ENCODE results near the gene NCAPG2.

The NCAPG2 gene

DNA sequence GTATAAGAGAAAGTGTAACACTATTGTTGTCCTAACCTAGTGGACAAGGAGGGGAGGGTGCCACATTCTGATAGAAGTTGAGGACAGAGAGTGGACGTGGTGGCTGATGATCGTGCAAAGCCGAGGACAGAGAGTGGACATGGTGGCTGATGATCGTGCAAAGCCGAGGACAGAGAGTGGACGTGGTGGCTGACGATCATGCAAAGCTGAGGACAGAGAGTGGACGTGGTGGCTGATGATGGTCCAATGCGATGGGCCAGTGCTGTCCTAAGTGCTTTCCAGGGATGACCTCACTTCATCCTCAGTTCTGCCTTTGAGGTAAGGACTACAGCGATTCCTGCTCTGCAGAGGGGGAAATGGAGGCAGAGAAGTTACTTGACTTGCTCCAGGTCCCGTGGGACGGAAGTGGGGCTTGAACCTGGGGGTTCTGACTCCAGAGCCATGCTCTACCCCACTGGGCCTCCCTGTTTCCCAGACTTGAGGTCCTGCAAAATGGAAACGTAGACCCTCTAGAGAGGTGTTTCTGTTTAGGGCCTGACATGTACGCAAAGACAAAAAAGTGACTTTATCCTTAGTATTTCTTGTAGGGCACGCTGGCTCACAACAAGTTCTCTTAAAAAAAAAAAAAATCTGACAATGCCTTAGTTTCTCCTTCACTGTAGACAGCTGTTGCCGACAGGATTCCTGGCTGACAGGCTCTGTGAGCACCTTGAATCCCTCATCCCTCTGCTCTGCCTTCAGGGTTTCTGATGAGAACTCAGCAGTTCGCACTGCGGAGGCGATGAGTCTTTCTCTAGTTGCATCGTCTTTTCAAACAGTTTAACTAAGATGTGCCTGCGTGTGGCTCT lies 20.3 kb upstream of the NCAPG2 start:
- no peaks in the 10 kb centered on the region for H3K27me3 ChIP-seq (ENCODE audit: low read depth, low read length)
- no peak overlapping the region for H3K27ac ChIP-seq (ENCODE audit: low read length)
- H3K4me1 ChIP-seq (ENCODE audit: control insufficient read depth in 1 of 2, insufficient read depth in 2 of 2, low read length in 2 of 2) = no peaks in the 10 kb centered on the region
- peaks cover under 1 to 4% of the 10 kb centered on the region in 2 donors for H3K36me3 ChIP-seq (ENCODE audit: control insufficient read depth in 1 of 2, insufficient read depth in 2 of 2, low read length in 2 of 2)
- H3K9me3 ChIP-seq (ENCODE audit: control insufficient read depth in 1 of 2, low read length in 2 of 2) = no peaks in the 10 kb centered on the region
- no peak overlapping the region for H3K4me3 ChIP-seq (ENCODE audit: low read depth in 1 of 2, low read length in 2 of 2)

DNA sequence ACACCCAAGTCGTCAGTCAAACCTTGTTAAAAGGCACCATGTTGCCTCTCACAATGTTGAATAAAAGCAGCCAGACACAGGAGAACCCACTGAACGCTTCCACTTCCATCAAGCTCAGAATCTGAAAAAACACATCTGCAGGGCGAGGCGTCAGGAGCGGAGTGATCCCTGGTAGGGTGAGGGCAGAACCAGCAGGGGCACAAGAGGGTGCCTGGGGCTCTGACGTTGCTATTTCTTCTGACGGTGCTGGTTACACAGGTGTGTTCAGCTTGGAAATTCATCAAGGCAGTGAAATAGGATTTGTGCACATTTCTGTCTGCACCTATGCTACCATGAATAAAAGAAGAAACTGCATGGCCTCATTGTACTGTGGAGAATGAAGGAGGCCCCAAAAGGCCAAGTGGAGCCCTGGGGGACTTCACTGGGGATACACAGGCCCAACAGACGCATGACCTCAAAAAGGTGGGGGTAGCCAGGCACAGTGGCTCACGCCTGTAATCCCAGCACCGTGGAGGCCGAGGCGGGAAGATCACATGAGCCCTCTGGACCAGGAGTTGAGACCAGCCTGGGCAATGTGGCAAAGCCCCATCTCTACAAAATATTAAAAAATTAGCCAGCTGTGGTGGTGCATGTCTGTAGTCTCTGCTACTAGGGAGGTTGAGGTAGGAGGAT lies 19.2 kb upstream of the NCAPG2 start:
- no peaks in the 10 kb centered on the region for H3K9me3 ChIP-seq (ENCODE audit: control insufficient read depth in 1 of 2, low read length in 2 of 2)
- no peak overlapping the region for H3K4me3 ChIP-seq (ENCODE audit: low read depth in 1 of 2, low read length in 2 of 2)
- no peak overlapping the region for H3K27ac ChIP-seq (ENCODE audit: low read length)
- H3K27me3 ChIP-seq (ENCODE audit: low read depth, low read length) = no peaks in the 10 kb centered on the region
- H3K4me1 ChIP-seq (ENCODE audit: control insufficient read depth in 1 of 2, insufficient read depth in 2 of 2, low read length in 2 of 2) = no peaks in the 10 kb centered on the region
- no peaks in the 10 kb centered on the region for H3K36me3 ChIP-seq (ENCODE audit: control insufficient read depth in 1 of 2, insufficient read depth in 2 of 2, low read length in 2 of 2)

DNA sequence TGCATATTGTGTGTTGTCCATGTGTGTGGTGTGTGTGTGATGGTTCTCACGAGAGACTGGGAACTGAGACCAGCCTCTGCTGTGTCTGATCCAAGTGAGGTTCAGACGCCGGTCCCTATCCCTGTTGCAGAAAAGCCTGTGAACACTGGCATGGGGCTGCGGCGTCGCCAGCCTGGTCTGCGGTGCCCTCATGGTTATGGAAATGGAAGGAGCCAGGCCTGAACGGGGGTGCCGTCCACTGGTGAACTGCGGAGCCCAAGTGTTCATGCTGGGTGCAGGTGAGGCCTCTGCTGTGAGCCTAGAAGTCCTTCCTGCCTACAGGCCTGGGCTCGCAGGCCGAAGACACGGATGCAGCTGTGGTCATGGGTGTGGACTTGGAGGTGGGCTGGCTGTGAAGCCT lies 18.7 kb upstream of the NCAPG2 start:
- Histone ChIP-seq H3K27ac (ENCODE audit: low read length) (no peak overlapping the region), H3K27me3 (ENCODE audit: low read depth, low read length) (no peaks in the 10 kb centered on the region), H3K4me3 (ENCODE audit: low read depth in 1 of 2, low read length in 2 of 2) (no peak overlapping the region), H3K9me3 (ENCODE audit: control insufficient read depth in 1 of 2, low read length in 2 of 2) (no peaks in the 10 kb centered on the region), H3K4me1 (ENCODE audit: control insufficient read depth in 1 of 2, insufficient read depth in 2 of 2, low read length in 2 of 2) (no peaks in the 10 kb centered on the region), H3K36me3 (ENCODE audit: control insufficient read depth in 1 of 2, insufficient read depth in 2 of 2, low read length in 2 of 2) (no peaks in the 10 kb centered on the region)

DNA sequence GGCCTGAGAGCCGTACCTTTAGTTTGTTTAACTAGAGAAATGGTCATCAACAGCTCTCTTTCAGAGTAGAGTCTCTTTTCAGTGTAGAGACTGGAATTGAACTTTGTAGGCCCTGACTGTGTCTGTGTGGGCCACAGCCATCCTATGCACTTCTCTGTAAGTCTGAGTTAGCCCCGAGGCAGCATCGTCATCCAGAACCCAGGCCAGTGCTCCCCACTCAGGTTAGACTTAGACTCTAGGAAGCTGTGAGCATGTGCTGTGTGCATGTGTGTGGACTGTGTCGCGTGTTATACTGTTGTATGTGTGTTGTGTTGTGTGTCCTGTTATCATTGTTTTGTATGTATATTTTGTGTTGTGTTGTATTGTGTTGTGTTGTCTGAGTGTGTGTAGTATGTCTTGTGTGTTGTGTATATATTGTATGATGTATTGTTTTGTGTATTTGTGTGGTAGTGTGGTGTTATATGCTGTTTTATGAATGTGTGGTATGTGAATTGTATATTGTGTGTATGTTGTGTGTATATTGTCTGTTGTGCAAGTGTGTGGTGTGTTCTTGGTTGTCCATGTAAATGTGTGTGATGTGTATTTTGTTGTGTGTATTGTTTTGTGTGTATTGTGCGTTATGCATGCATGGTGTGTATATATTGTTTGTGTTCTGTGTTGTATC lies 18.1 kb upstream of the NCAPG2 start:
- Histone ChIP-seq H3K27me3 (ENCODE audit: low read depth, low read length) (no peaks in the 10 kb centered on the region), H3K4me1 (ENCODE audit: control insufficient read depth in 1 of 2, insufficient read depth in 2 of 2, low read length in 2 of 2) (no peaks in the 10 kb centered on the region), H3K27ac (ENCODE audit: low read length) (no peak overlapping the region), H3K36me3 (ENCODE audit: control insufficient read depth in 1 of 2, insufficient read depth in 2 of 2, low read length in 2 of 2) (no peaks in the 10 kb centered on the region), H3K9me3 (ENCODE audit: control insufficient read depth in 1 of 2, low read length in 2 of 2) (no peaks in the 10 kb centered on the region), H3K4me3 (ENCODE audit: low read depth in 1 of 2, low read length in 2 of 2) (no peak overlapping the region)

DNA sequence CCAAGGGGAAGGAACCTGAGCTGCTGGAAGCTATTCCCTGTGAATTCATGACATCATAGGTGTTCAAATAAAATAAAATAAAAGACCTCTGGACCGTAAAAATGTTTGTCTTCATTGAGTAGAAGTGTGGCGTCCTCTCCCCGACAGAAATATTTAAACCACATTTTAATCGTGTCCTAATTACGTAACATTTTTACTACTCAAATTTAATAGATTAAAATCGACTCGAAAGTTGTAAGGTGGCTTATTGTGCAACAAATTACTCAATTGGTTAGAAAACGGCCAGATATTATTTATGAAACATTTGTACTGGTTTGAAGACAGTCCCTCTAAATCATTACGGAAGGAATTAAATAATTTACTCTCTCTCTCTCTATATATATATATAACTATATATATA lies 15.5 kb upstream of the NCAPG2 start:
- Histone ChIP-seq H3K4me3 (ENCODE audit: low read depth in 1 of 2, low read length in 2 of 2) (no peak overlapping the region), H3K27me3 (ENCODE audit: low read depth, low read length) (no peaks in the 10 kb centered on the region)

DNA sequence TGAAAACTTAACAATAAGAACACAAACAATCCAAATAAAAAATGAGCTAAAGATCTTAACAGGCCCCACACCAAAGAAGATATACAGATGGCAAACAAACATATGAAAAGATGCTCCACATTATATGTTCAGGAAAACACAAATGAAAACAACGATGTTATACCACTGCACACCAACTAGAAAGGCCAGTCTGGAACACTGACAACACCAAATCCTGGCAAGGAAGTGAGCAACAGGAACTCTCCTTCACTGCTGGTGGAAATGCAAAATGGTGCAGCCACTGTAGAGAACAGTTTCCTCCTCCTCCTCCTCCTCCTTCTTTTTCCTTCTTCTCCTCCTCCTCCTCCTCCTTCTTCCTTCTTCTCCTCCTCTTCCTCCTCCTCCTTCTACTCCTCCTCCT lies 12.2 kb upstream of the NCAPG2 start:
- Histone ChIP-seq H3K4me3 (ENCODE audit: low read depth in 1 of 2, low read length in 2 of 2) (no peak overlapping the region), H3K4me1 (ENCODE audit: control insufficient read depth in 1 of 2, insufficient read depth in 2 of 2, low read length in 2 of 2) (no peaks in the 10 kb centered on the region), H3K36me3 (ENCODE audit: control insufficient read depth in 1 of 2, insufficient read depth in 2 of 2, low read length in 2 of 2) (no peaks in the 10 kb centered on the region)

More for the DNA sequence above, 15.5 kb upstream of the NCAPG2 start:
- Histone ChIP-seq H3K36me3 (ENCODE audit: control insufficient read depth in 1 of 2, insufficient read depth in 2 of 2, low read length in 2 of 2) (no peaks in the 10 kb centered on the region), H3K9me3 (ENCODE audit: control insufficient read depth in 1 of 2, low read length in 2 of 2) (no peaks in the 10 kb centered on the region), H3K27ac (ENCODE audit: low read length) (no peak overlapping the region), H3K4me1 (ENCODE audit: control insufficient read depth in 1 of 2, insufficient read depth in 2 of 2, low read length in 2 of 2) (no peaks in the 10 kb centered on the region)

DNA sequence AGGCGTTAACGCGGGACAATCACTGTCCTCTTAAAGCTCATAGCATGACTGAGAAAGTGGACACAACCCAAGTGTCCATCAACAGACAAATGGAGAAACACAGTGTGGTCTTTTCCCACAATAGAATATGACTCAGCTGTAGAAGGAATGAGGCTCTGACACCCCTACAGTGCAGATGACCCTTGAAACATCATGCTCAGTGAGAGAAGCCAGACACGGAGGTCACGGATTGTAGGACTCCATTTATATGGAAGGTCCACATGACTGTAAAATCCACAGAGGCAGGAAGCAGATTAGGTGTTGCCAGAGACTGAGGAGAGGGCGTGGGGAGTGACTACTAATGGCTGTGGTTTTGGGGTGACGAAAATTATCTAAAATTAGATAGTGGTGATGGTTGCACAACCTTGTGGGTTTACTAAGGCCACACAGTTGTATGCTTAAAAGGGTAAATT lies 6.1 kb upstream of the NCAPG2 start:
- H3K4me3 ChIP-seq (ENCODE audit: low read depth in 1 of 2, low read length in 2 of 2) = no peak overlapping the region
- H3K4me1 ChIP-seq (ENCODE audit: control insufficient read depth in 1 of 2, insufficient read depth in 2 of 2, low read length in 2 of 2) = peaks cover 0 to 3% of the 10 kb centered on the region in 2 donors
- no peaks in the 10 kb centered on the region for H3K27me3 ChIP-seq (ENCODE audit: low read depth, low read length)
- no peaks in the 10 kb centered on the region for H3K9me3 ChIP-seq (ENCODE audit: control insufficient read depth in 1 of 2, low read length in 2 of 2)
- no peaks in the 10 kb centered on the region for H3K36me3 ChIP-seq (ENCODE audit: control insufficient read depth in 1 of 2, insufficient read depth in 2 of 2, low read length in 2 of 2)
- H3K27ac ChIP-seq (ENCODE audit: low read length) = no peak overlapping the region

More for the DNA sequence above, 12.2 kb upstream of the NCAPG2 start:
- Histone ChIP-seq H3K9me3 (ENCODE audit: control insufficient read depth in 1 of 2, low read length in 2 of 2) (no peaks in the 10 kb centered on the region), H3K27ac (ENCODE audit: low read length) (no peak overlapping the region), H3K27me3 (ENCODE audit: low read depth, low read length) (no peaks in the 10 kb centered on the region)

DNA sequence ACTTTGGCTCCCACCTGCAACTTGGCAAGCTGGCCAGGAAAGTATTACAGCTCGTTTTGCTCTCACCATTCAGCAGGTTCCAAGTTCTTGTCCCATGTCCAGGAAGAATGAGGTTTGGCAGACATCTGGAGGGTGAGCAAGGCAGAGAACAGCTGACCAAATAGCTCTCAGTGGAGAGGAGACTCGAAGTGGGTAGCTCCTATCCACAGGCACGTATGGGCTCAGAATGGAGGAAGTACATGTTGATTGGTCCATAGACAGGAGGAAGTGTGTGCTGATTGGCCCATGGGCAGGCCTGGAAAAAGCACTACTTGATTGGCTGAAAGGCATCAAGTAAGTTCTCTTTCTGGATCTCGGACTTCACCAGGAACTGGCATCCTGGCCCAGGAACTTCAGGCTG lies 3.0 kb upstream of the NCAPG2 start:
- H3K4me1 ChIP-seq (ENCODE audit: control insufficient read depth in 1 of 2, insufficient read depth in 2 of 2, low read length in 2 of 2) = peaks cover 7 to 12% of the 10 kb centered on the region in 2 donors
- no peak overlapping the region for H3K27ac ChIP-seq (ENCODE audit: low read length)
- no peak overlapping the region for H3K4me3 ChIP-seq (ENCODE audit: low read depth in 1 of 2, low read length in 2 of 2)
- H3K27me3 ChIP-seq (ENCODE audit: low read depth, low read length) = no peaks in the 10 kb centered on the region
- no peaks in the 10 kb centered on the region for H3K36me3 ChIP-seq (ENCODE audit: control insufficient read depth in 1 of 2, insufficient read depth in 2 of 2, low read length in 2 of 2)
- H3K9me3 ChIP-seq (ENCODE audit: control insufficient read depth in 1 of 2, low read length in 2 of 2) = no peaks in the 10 kb centered on the region

DNA sequence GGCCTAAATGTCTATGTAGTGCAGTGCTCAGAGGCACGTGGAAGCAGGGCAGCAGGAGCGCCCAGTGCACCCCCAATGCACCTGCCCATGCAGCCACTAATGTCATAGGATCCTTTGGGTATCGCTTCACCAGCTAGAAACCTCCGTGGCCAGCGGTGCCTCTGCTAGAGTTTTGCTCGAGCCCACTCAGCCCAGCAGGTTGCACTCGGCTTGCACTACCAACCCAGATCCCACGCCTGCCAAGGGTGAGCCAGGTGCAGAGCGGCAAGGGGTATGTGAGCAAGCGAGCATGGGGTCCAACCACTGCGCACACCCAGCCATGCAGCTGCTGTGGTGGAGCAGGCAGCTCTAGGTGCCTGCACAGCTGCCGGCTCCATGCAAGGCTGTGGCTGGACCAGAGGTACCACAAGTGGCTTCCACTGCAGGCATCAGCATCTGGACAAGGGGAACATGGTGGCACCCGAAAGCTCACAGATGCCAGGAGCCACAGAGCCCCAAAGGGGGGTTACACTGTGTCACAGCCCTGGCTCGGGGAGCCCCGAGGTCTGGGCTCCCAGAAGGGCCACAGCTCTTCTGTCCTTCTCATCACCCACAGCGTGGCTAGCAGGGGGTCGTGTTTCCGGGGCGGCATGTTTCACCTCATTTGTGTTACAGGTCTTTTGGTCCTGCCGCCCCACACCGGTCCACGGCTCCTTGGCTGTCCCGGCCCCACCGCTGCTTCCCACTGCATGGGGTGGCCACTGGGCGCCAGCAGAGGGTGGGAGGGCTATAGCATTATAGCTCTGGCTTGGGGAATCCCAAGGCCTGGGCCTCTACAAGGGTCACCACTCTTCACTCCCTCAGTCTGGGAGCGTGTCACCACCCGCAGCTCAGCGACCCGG lies 2.3 kb upstream of the NCAPG2 start:
- H3K27ac ChIP-seq (ENCODE audit: low read length) = no peak overlapping the region
- no peak overlapping the region for H3K4me3 ChIP-seq (ENCODE audit: low read depth in 1 of 2, low read length in 2 of 2)
- H3K36me3 ChIP-seq (ENCODE audit: control insufficient read depth in 1 of 2, insufficient read depth in 2 of 2, low read length in 2 of 2) = no peaks in the 10 kb centered on the region
- H3K9me3 ChIP-seq (ENCODE audit: control insufficient read depth in 1 of 2, low read length in 2 of 2) = no peaks in the 10 kb centered on the region
- H3K27me3 ChIP-seq (ENCODE audit: low read depth, low read length) = no peaks in the 10 kb centered on the region
- peaks cover 7 to 12% of the 10 kb centered on the region in 2 donors for H3K4me1 ChIP-seq (ENCODE audit: control insufficient read depth in 1 of 2, insufficient read depth in 2 of 2, low read length in 2 of 2)

DNA sequence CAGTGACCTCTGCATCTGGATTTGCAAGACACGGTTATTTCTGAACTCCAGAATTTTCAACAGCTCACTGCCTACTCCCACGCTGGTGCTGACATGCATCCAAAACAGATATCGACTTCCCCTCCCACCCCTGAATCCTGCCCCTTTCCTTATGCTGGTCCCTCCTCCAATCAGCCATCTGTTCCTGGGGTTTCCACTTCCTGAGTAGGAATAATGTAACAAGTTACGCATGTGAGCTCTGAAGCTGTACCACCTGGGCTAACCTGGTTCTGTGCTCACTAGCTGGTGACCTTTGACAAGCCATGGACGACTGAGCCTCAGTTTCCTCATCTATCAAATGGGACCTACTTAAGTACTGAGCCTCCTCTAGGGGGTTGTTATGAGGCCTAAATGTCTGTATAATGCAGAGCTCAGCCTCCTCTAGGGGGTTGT lies 1.7 kb upstream of the NCAPG2 start:
- Histone ChIP-seq H3K27ac (ENCODE audit: low read length) (no peak overlapping the region), H3K4me1 (ENCODE audit: control insufficient read depth in 1 of 2, insufficient read depth in 2 of 2, low read length in 2 of 2) (peaks cover 7 to 12% of the 10 kb centered on the region in 2 donors), H3K27me3 (ENCODE audit: low read depth, low read length) (no peaks in the 10 kb centered on the region), H3K36me3 (ENCODE audit: control insufficient read depth in 1 of 2, insufficient read depth in 2 of 2, low read length in 2 of 2) (no peaks in the 10 kb centered on the region), H3K9me3 (ENCODE audit: control insufficient read depth in 1 of 2, low read length in 2 of 2) (no peaks in the 10 kb centered on the region), H3K4me3 (ENCODE audit: low read depth in 1 of 2, low read length in 2 of 2) (peak overlapping the region in 1 of 2 donors; percentile 90)

All from muscle layer of duodenum (tissue), 2 donors.